Endodermal cell (in vitro differentiated cells): Measurements from ENCODE around the gene ERP44. TPM values are rescaled to one million over a fixed set of nuclear protein-coding genes. Genes with fewer than 3 reads are reported as not detected.

Experiments used
- DNase-seq: peaks from one replicate; pipeline ENCODE4 v3.0.0-alpha.2; 2017
- H3K27ac ChIP-seq: 2 replicates; pipeline ENCODE4 v1.5.1; 2013; ENCODE audit warnings: mild to moderate bottlenecking, low read depth, low read length, moderate library complexity
- H3K27me3 ChIP-seq: 2 replicates; pipeline ENCODE4 v1.6.1; 2013; ENCODE audit warnings: mild to moderate bottlenecking, low read length, moderate library complexity; ENCODE audit not compliant: insufficient read depth, control insufficient read depth, poor library complexity, severe bottlenecking
- H3K36me3 ChIP-seq: 2 replicates; pipeline ENCODE4 v1.7.0; 2013; ENCODE audit warnings: mild to moderate bottlenecking, low read length, moderate library complexity; ENCODE audit not compliant: control insufficient read depth, insufficient read depth
- H3K4me1 ChIP-seq: one replicate; pipeline ENCODE4 v1.7.0; 2013; ENCODE audit warnings: low read length; ENCODE audit not compliant: control insufficient read depth, insufficient read depth
- H3K4me3 ChIP-seq: 2 replicates; pipeline ENCODE4 v1.5.1; 2013; ENCODE audit warnings: mild to moderate bottlenecking, low read length, moderate library complexity
- H3K9ac ChIP-seq: 2 replicates; pipeline ENCODE4 v1.6.1; 2013; ENCODE audit warnings: mild to moderate bottlenecking, low read length, moderate library complexity; ENCODE audit not compliant: poor library complexity, severe bottlenecking; ENCODE audit errors: extremely low read depth
- H3K9me3 ChIP-seq: 2 replicates; pipeline ENCODE4 v1.6.1; 2013; ENCODE audit warnings: mild to moderate bottlenecking, low read length, moderate library complexity; ENCODE audit not compliant: control insufficient read depth
- H3K27ac Mint-ChIP-seq: 2 replicates; pipeline ENCODE4 v1.8.0; 2020; ENCODE audit warnings: mixed read lengths
- H3K27me3 Mint-ChIP-seq: 2 replicates; pipeline ENCODE4 v1.8.0; 2021; ENCODE audit warnings: mild to moderate bottlenecking, mixed read lengths; ENCODE audit not compliant: insufficient read depth
- H3K36me3 Mint-ChIP-seq: 2 replicates; pipeline ENCODE4 v1.8.0; 2020; ENCODE audit warnings: low read depth, mixed read lengths
- H3K4me1 Mint-ChIP-seq: 2 replicates; pipeline ENCODE4 v1.8.0; 2020; ENCODE audit warnings: mixed read lengths
- H3K4me3 Mint-ChIP-seq: 2 replicates; pipeline ENCODE4 v1.8.0; 2020; ENCODE audit warnings: mild to moderate bottlenecking, moderate library complexity, mixed read lengths
- H3K9me3 Mint-ChIP-seq: 2 replicates; pipeline ENCODE4 v1.8.0; 2020; ENCODE audit warnings: mild to moderate bottlenecking, mixed read lengths
- WGBS, 2 experiments: methylation state at CpG; one replicate each; pipeline versions ENCODE4 v1.1.5 to v1.1.7; 2013; ENCODE audit warnings: missing lambda C conversion rate in 2 of 2, mixed read lengths in 1 of 2; ENCODE audit not compliant: insufficient coverage in 1 of 2, insufficient read length in 1 of 2; 5-methylcytosine and 5-hydroxymethylcytosine counted together
- total RNA-seq, 2 donors: library from RNA; stranded (reverse); fragmentation: NEBNext Ultra II Directional in 1 of 2; extraction: Animal tissue kit (Norgen Biotek cat#: 25700) in 1 of 2; gene quantifications; 2 replicates in 1 of 2; 3 replicates in 1 of 2; pipeline ENCODE4 v1.2.1, GENCODE V29; 2021
- TF ChIP-seq, protein P1 (sequence below): fragments of 200-600 bp; sonication (generic); conservative IDR thresholded peaks from 2 replicates; pipeline ENCODE4 v1.5.0; 2021; ENCODE audit warnings: antibody characterized with exemption, mild to moderate bottlenecking

The ERP44 gene
- total RNA-seq, 2 donors from 2014 or later: 22.4 to 23.4 TPM

DNA sequence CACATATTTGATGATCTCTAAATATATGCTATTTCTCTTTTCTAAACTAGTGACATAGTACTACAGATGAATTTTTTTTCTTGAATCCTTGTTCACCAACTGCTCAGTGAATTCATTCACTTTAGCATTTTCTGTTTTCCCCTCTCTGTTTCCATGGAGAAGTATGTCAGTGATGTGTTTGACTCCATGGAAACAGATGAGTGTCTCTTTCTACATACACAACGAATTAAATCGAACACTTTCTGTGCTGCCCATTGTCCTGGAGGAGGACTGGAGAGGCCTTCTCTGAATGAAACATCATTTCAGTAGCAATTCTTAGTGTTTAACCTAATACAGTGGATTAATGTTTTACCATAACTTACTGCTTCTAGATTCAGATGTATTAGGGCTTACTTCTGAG is 9.8 kb upstream of the ERP44 start:
- TF ChIP-seq, protein P1, sequence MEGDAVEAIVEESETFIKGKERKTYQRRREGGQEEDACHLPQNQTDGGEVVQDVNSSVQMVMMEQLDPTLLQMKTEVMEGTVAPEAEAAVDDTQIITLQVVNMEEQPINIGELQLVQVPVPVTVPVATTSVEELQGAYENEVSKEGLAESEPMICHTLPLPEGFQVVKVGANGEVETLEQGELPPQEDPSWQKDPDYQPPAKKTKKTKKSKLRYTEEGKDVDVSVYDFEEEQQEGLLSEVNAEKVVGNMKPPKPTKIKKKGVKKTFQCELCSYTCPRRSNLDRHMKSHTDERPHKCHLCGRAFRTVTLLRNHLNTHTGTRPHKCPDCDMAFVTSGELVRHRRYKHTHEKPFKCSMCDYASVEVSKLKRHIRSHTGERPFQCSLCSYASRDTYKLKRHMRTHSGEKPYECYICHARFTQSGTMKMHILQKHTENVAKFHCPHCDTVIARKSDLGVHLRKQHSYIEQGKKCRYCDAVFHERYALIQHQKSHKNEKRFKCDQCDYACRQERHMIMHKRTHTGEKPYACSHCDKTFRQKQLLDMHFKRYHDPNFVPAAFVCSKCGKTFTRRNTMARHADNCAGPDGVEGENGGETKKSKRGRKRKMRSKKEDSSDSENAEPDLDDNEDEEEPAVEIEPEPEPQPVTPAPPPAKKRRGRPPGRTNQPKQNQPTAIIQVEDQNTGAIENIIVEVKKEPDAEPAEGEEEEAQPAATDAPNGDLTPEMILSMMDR: no peak
- no peaks in the 10 kb centered on the region for H3K27me3 ChIP-seq
- no peaks in the 10 kb centered on the region for H3K9me3 ChIP-seq
- Mint-ChIP-seq H3K4me3 (no peak overlapping the region), H3K27me3 (no peaks in the 10 kb centered on the region), H3K27ac (no peak overlapping the region), H3K9me3 (no peaks in the 10 kb centered on the region), H3K36me3 (peaks cover 8% of the 10 kb centered on the region), H3K4me1 (peaks cover 22% of the 10 kb centered on the region)
- peaks cover 49% of the 10 kb centered on the region for H3K36me3 ChIP-seq
- H3K4me3 ChIP-seq: no peak overlapping the region
- 80 to 90% methylated on average over 1 to 2 of the region's 2 CpGs for WGBS, 2 experiments
- no peak overlapping the region for H3K9ac ChIP-seq
- peak overlapping the region; percentile 59 for H3K27ac ChIP-seq
- peaks cover 4% of the 10 kb centered on the region for H3K4me1 ChIP-seq
- DNase-seq: no peak

DNA sequence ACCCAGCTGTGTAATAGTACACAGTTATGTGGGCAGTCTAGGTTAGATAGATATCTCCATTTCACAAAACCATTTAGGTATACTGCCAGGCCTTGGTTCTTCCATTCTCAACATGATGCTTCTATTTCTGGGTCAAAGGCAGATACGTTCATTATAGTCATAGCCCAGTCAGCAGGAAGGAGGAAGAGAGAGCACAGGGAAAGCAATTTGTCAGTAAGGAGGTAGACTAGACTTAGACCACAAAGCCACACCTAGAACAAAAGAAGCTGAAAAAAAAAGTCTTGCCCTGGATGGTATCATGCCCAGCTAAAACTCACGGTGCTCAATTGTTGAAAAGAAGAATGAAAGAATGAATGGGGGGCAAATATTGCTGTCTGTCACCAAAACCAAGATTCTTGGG is 7.8 kb upstream of the ERP44 start:
- Mint-ChIP-seq H3K4me1 (peaks cover 12% of the 10 kb centered on the region), H3K4me3 (no peak overlapping the region), H3K36me3 (peaks cover 8% of the 10 kb centered on the region), H3K9me3 (no peaks in the 10 kb centered on the region), H3K27me3 (no peaks in the 10 kb centered on the region), H3K27ac (no peak overlapping the region)
- Histone ChIP-seq H3K9me3 (no peaks in the 10 kb centered on the region), H3K4me1 (no peaks in the 10 kb centered on the region), H3K27ac (no peak overlapping the region), H3K4me3 (no peak overlapping the region), H3K27me3 (no peaks in the 10 kb centered on the region), H3K36me3 (peaks cover 49% of the 10 kb centered on the region), H3K9ac (no peak overlapping the region)
- 90 to 100% methylated on average over 1 to 2 of the region's 2 CpGs for WGBS, 2 experiments
- DNase-seq: no peak
- TF ChIP-seq, protein P1: no peak

DNA sequence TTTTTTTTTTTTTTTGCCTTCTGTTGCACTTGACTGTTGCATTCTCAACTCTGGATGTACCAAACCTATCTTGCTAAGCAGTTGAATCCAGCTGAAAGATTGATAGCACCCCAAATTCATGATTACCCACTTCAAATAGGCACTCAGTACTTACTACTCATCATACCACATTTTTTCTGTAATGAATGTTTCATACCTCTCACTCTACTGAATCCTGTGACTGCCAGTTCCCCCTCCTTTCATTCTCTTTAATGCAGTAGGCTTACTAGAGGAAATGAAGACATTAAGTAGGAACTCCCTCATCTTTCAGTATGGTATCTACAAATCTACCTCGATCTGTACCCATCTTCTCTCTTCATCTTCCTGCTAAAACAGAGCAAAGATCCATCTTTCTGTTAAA is 7.1 kb upstream of the ERP44 start:
- Histone ChIP-seq H3K36me3 (peaks cover 49% of the 10 kb centered on the region), H3K9me3 (no peaks in the 10 kb centered on the region), H3K27ac (no peak overlapping the region), H3K4me3 (no peak overlapping the region), H3K4me1 (peaks cover 3% of the 10 kb centered on the region), H3K27me3 (no peaks in the 10 kb centered on the region), H3K9ac (no peak overlapping the region)
- WGBS, 2 experiments: 0% methylated on average over 1 of the region's 1 CpG
- TF ChIP-seq, protein P1: no peak
- no peak overlapping the region for H3K4me3 Mint-ChIP-seq
- no peaks in the 10 kb centered on the region for H3K9me3 Mint-ChIP-seq
- no peak for DNase-seq
- no peaks in the 10 kb centered on the region for H3K27me3 Mint-ChIP-seq
- H3K4me1 Mint-ChIP-seq: peaks cover 13% of the 10 kb centered on the region
- H3K36me3 Mint-ChIP-seq: peaks cover 8% of the 10 kb centered on the region
- H3K27ac Mint-ChIP-seq: no peak overlapping the region
